GM23338 (cell line): ENCODE measurements around the gene DESI1. TPM values are rescaled to one million over a fixed set of nuclear protein-coding genes. Genes with fewer than 3 reads are reported as not detected.

Source experiments
- ATAC-seq: fragments of 200-7000 bp; cut with Tn5 transposase; 3 replicates; pipeline ENCODE4 v1.9.1; 2020
- DNase-seq: peaks from one replicate; pipeline ENCODE4 v3.0.0-alpha.2; 2015; ENCODE audit warnings: low spot score
- H2AFZ ChIP-seq: fragments of 200-600 bp; sonication (generic); 2 replicates; pipeline ENCODE4 v1.8.0; 2016; ENCODE audit warnings: antibody characterized with exemption, mild to moderate bottlenecking, moderate library complexity
- H3F3A ChIP-seq: fragments of 200-600 bp; sonication (generic); replicated peaks from 2 replicates; pipeline ENCODE4 v1.8.0; 2017; ENCODE audit warnings: antibody characterized with exemption, mixed run types, low read depth
- H3K27ac ChIP-seq: fragments of 200-600 bp; sonication (generic); 2 replicates; pipeline ENCODE4 v1.6.1; 2016; ENCODE audit warnings: low read depth
- H3K27me3 ChIP-seq: fragments of 200-600 bp; sonication (generic); 2 replicates; pipeline ENCODE4 v1.8.0; 2016; ENCODE audit warnings: mild to moderate bottlenecking, mixed run types, moderate library complexity; ENCODE audit not compliant: insufficient read depth
- H3K36me3 ChIP-seq: fragments of 200-600 bp; sonication (generic); 2 replicates; pipeline ENCODE4 v1.8.0; 2016; ENCODE audit warnings: mild to moderate bottlenecking; ENCODE audit not compliant: insufficient read depth
- H3K4me1 ChIP-seq: fragments of 200-600 bp; sonication (generic); 2 replicates; pipeline ENCODE4 v1.8.0; 2016; ENCODE audit warnings: mild to moderate bottlenecking, moderate library complexity; ENCODE audit not compliant: insufficient read depth
- H3K4me2 ChIP-seq: fragments of 200-600 bp; sonication (generic); 2 replicates; pipeline ENCODE4 v1.7.1; 2017; ENCODE audit warnings: mixed run types
- H3K4me3 ChIP-seq: fragments of 200-600 bp; sonication (generic); 2 replicates; pipeline ENCODE4 v1.6.1; 2016; ENCODE audit warnings: mixed run types
- H3K79me2 ChIP-seq: fragments of 200-600 bp; sonication (generic); replicated peaks from 2 replicates; pipeline ENCODE4 v1.8.0; 2017; ENCODE audit warnings: mild to moderate bottlenecking; ENCODE audit not compliant: insufficient read depth
- H3K9me2 ChIP-seq: fragments of 200-600 bp; sonication (generic); 2 replicates; pipeline ENCODE4 v1.8.0; 2017; ENCODE audit not compliant: insufficient read depth
- H4K20me1 ChIP-seq: fragments of 200-600 bp; sonication (generic); replicated peaks from 2 replicates; pipeline ENCODE4 v1.8.0; 2017; ENCODE audit warnings: mild to moderate bottlenecking; ENCODE audit not compliant: insufficient read depth
- H3K27ac Mint-ChIP-seq: 2 replicates; pipeline ENCODE4 v1.8.0; 2020; ENCODE audit warnings: inconsistent platforms, mild to moderate bottlenecking, moderate library complexity, mixed read lengths
- H3K27me3 Mint-ChIP-seq: 3 replicates; pipeline ENCODE4 v1.8.0; 2022; ENCODE audit warnings: low read depth, mild to moderate bottlenecking, moderate library complexity, mixed read lengths, inconsistent platforms; ENCODE audit not compliant: insufficient read depth, poor library complexity
- H3K36me3 Mint-ChIP-seq: 3 replicates; pipeline ENCODE4 v1.8.0; 2021; ENCODE audit warnings: low read depth, mild to moderate bottlenecking, inconsistent platforms, moderate library complexity, mixed read lengths
- H3K4me1 Mint-ChIP-seq: 3 replicates; pipeline ENCODE4 v1.8.0; 2020; ENCODE audit warnings: mild to moderate bottlenecking, inconsistent platforms, mixed read lengths
- H3K4me3 Mint-ChIP-seq: 3 replicates; pipeline ENCODE4 v1.8.0; 2021; ENCODE audit warnings: moderate library complexity, mild to moderate bottlenecking, inconsistent platforms, mixed read lengths
- H3K9me3 Mint-ChIP-seq: 3 replicates; pipeline ENCODE4 v1.8.0; 2020; ENCODE audit warnings: moderate library complexity, mild to moderate bottlenecking, inconsistent platforms, mixed read lengths
- CREB1 ChIP-seq: fragments of 250-450 bp; sonication (Bioruptor Pico); IDR thresholded peaks from 2 replicates; pipeline ENCODE4 v1.5.0; 2020; ENCODE audit warnings: low read depth, mild to moderate bottlenecking, moderate library complexity
- EZH2 ChIP-seq: fragments of 200-600 bp; sonication (generic); IDR thresholded peaks from one replicate; pipeline ENCODE4 v1.8.0; 2017; ENCODE audit warnings: antibody characterized with exemption, mild to moderate bottlenecking, low read depth; ENCODE audit not compliant: unreplicated experiment
- EZH2phosphoT487 ChIP-seq: fragments of 200-600 bp; sonication (generic); IDR thresholded peaks from one replicate; pipeline ENCODE4 v1.8.1; 2018; ENCODE audit warnings: antibody characterized with exemption; ENCODE audit not compliant: unreplicated experiment
- JUNB ChIP-seq: IDR thresholded peaks from one replicate; pipeline ENCODE4 v1.6.1; 2016; ENCODE audit warnings: antibody characterized with exemption; ENCODE audit not compliant: unreplicated experiment
- NANOG ChIP-seq: IDR thresholded peaks from 2 replicates; pipeline ENCODE4 v1.6.1; 2016; ENCODE audit warnings: antibody characterized with exemption, borderline replicate concordance
- POLR2AphosphoS5 ChIP-seq: IDR thresholded peaks from 2 replicates; pipeline ENCODE4 v1.6.1; 2016; ENCODE audit warnings: antibody characterized with exemption, low read depth
- STAT1 ChIP-seq: IDR thresholded peaks from one replicate; pipeline ENCODE4 v1.6.1; 2016; ENCODE audit warnings: antibody characterized with exemption; ENCODE audit not compliant: unreplicated experiment
- ZNF114 ChIP-seq: fragments of 250-450 bp; sonication (Bioruptor Pico); IDR thresholded peaks from 2 replicates; pipeline ENCODE4 v1.5.0; 2020; ENCODE audit warnings: mild to moderate bottlenecking, moderate library complexity
- ZNF331 ChIP-seq: fragments of 250-450 bp; sonication (Bioruptor Pico); IDR thresholded peaks from 2 replicates; pipeline ENCODE4 v1.5.0; 2020; ENCODE audit warnings: low read depth, mild to moderate bottlenecking, moderate library complexity
- polyA plus RNA-seq: library from polyadenylated mRNA; unstranded; fragments of >200 nt; fragmentation: Nextera tagmentation; extraction: Ambion mirVana; gene quantifications from 2 replicates; pipeline ENCODE4 v1.2.1, GENCODE V29; 2016
- total RNA-seq: library from RNA; depleted of rRNA; stranded (reverse); fragments of >200 nt; shearing (Covaris generic); gene quantifications from 2 replicates; pipeline ENCODE4 v1.2.3, GENCODE V29; 2014
- TF ChIP-seq, protein P1 (sequence below), 2 experiments: fragments of 200-600 bp in 1 of 2; sonication (generic) in 1 of 2; conservative IDR thresholded peaks; 2 replicates each; pipeline versions ENCODE4 v1.5.1 to v1.6.1; 2016 to 2017; ENCODE audit warnings: antibody characterized with exemption in 2 of 2, low read depth in 2 of 2, mild to moderate bottlenecking in 2 of 2, moderate library complexity in 1 of 2
- TF ChIP-seq, protein P2 (sequence below): IDR thresholded peaks from 2 replicates; pipeline ENCODE4 v1.6.1; 2016; ENCODE audit warnings: antibody characterized with exemption
- TF ChIP-seq, protein P3 (sequence below): IDR thresholded peaks from one replicate; pipeline ENCODE4 v1.6.1; 2018; ENCODE audit warnings: antibody characterized with exemption; ENCODE audit not compliant: unreplicated experiment

Gene DESI1
- total and polyA plus RNA-seq, 2 experiments from 2014 or later = 33.7 to 53.8 TPM

DNA sequence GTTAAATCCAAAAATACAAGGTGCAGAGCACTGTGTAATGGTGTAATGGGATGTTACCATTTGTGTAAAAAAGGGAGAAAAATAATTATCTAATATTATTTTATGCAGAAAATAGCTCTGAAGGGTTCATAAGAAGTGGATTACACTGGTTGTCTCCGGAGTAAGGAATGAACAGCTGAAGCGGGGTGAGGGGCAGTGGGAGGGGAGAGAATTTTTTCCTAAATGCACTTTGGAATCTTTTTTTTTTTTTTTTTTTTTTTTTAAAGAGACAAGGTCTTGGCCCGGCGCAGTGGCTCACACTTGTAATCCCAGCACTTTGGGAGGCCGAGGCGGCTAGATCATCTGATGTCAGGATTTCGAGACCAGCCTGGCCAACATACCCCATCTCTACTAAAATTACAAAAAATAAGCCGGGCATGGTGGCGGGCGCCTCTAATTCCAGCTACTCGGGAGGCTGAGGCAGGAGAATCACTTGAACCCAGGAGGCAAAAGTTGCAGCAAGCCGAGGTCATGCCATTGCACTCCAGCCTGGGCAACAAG lies 69.8 kb downstream of the DESI1 start:
- H3K27me3 Mint-ChIP-seq = peaks cover 2% of the 10 kb centered on the region
- Histone ChIP-seq H2AFZ (no peak overlapping the region), H3K27me3 (no peaks in the 10 kb centered on the region), H3K4me1 (no peaks in the 10 kb centered on the region), H3F3A (0 out of 2 replicates have a peak, but pooled peaks cover 5% of the 10 kb centered on the region), H4K20me1 (no peaks in the 10 kb centered on the region), H3K4me3 (no peak overlapping the region), H3K4me2 (no peak overlapping the region), H3K36me3 (no peaks in the 10 kb centered on the region), H3K79me2 (no peaks in the 10 kb centered on the region), H3K9me2 (no peaks in the 10 kb centered on the region), H3K27ac (no peak overlapping the region)
- H3K4me3 Mint-ChIP-seq = no peak overlapping the region
- no peak overlapping the region for H3K27ac Mint-ChIP-seq
- no peak for DNase-seq
- no peak for ATAC-seq
- TF ChIP-seq ZNF114 (CRISPR knock-in tag) (no peak), EZH2 (no peak), CREB1 (CRISPR knock-in tag) (no peak)
- TF ChIP-seq, protein P1, sequence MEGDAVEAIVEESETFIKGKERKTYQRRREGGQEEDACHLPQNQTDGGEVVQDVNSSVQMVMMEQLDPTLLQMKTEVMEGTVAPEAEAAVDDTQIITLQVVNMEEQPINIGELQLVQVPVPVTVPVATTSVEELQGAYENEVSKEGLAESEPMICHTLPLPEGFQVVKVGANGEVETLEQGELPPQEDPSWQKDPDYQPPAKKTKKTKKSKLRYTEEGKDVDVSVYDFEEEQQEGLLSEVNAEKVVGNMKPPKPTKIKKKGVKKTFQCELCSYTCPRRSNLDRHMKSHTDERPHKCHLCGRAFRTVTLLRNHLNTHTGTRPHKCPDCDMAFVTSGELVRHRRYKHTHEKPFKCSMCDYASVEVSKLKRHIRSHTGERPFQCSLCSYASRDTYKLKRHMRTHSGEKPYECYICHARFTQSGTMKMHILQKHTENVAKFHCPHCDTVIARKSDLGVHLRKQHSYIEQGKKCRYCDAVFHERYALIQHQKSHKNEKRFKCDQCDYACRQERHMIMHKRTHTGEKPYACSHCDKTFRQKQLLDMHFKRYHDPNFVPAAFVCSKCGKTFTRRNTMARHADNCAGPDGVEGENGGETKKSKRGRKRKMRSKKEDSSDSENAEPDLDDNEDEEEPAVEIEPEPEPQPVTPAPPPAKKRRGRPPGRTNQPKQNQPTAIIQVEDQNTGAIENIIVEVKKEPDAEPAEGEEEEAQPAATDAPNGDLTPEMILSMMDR (conservative IDR thresholded peaks at IDR 0.05; ENCODE audit: low read depth in 2 of 2) = no peak
- H3K4me1 Mint-ChIP-seq = peaks cover 7% of the 10 kb centered on the region
- no peaks in the 10 kb centered on the region for H3K36me3 Mint-ChIP-seq
- no peaks in the 10 kb centered on the region for H3K9me3 Mint-ChIP-seq

DNA sequence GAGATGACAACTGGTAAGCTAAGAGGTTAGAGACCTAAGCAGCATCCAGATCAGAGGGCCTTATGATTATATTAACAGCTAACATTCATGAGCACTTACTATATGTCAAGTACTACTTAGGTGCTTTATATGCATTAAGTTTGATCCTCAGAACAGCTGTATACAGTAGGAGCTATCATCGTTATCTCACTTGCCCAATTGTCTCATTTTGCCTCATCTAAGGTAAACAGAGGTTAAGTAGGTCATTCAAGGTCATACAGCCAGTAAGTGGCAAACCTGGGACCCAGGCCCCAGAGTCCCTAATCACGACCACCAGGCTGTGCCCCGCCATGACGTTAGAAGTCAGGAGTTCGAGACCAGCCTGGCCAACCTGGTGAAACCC lies 72.0 kb downstream of the DESI1 start:
- no peaks in the 10 kb centered on the region; the same call in 2 of the 3 replicates for H3K9me3 Mint-ChIP-seq
- H3K27me3 Mint-ChIP-seq = peaks cover 5% of the 10 kb centered on the region
- Histone ChIP-seq H4K20me1 (no peaks in the 10 kb centered on the region), H3K9me2 (no peaks in the 10 kb centered on the region), H3K36me3 (no peaks in the 10 kb centered on the region), H3K27ac (no peak overlapping the region), H3K79me2 (peaks cover 3% of the 10 kb centered on the region), H3K4me1 (peaks cover 7% of the 10 kb centered on the region; the same call in 1 of the 2 replicates), H3F3A (0 out of 2 replicates have a peak, but pooled peaks cover 13% of the 10 kb centered on the region), H3K27me3 (no peaks in the 10 kb centered on the region), H3K4me3 (no peak overlapping the region), H3K4me2 (no peak overlapping the region), H2AFZ (no peak overlapping the region)
- peaks cover 13% of the 10 kb centered on the region for H3K4me1 Mint-ChIP-seq
- H3K27ac Mint-ChIP-seq = no peak overlapping the region
- no peak for DNase-seq
- no peak for ATAC-seq
- H3K36me3 Mint-ChIP-seq = no peaks in the 10 kb centered on the region
- H3K4me3 Mint-ChIP-seq = no peak overlapping the region
- TF ChIP-seq ZNF331 (CRISPR knock-in tag) (no peak), CREB1 (CRISPR knock-in tag) (no peak), EZH2phosphoT487 (no peak), POLR2AphosphoS5 (no peak), JUNB (no peak), EZH2 (no peak), STAT1 (no peak), NANOG (no peak), ZNF114 (CRISPR knock-in tag) (no peak)
- TF ChIP-seq, protein P1 (conservative IDR thresholded peaks at IDR 0.05; ENCODE audit: low read depth in 2 of 2) = no peak
- TF ChIP-seq, protein P2, sequence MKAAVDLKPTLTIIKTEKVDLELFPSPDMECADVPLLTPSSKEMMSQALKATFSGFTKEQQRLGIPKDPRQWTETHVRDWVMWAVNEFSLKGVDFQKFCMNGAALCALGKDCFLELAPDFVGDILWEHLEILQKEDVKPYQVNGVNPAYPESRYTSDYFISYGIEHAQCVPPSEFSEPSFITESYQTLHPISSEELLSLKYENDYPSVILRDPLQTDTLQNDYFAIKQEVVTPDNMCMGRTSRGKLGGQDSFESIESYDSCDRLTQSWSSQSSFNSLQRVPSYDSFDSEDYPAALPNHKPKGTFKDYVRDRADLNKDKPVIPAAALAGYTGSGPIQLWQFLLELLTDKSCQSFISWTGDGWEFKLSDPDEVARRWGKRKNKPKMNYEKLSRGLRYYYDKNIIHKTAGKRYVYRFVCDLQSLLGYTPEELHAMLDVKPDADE = no peak
- TF ChIP-seq, protein P3, sequence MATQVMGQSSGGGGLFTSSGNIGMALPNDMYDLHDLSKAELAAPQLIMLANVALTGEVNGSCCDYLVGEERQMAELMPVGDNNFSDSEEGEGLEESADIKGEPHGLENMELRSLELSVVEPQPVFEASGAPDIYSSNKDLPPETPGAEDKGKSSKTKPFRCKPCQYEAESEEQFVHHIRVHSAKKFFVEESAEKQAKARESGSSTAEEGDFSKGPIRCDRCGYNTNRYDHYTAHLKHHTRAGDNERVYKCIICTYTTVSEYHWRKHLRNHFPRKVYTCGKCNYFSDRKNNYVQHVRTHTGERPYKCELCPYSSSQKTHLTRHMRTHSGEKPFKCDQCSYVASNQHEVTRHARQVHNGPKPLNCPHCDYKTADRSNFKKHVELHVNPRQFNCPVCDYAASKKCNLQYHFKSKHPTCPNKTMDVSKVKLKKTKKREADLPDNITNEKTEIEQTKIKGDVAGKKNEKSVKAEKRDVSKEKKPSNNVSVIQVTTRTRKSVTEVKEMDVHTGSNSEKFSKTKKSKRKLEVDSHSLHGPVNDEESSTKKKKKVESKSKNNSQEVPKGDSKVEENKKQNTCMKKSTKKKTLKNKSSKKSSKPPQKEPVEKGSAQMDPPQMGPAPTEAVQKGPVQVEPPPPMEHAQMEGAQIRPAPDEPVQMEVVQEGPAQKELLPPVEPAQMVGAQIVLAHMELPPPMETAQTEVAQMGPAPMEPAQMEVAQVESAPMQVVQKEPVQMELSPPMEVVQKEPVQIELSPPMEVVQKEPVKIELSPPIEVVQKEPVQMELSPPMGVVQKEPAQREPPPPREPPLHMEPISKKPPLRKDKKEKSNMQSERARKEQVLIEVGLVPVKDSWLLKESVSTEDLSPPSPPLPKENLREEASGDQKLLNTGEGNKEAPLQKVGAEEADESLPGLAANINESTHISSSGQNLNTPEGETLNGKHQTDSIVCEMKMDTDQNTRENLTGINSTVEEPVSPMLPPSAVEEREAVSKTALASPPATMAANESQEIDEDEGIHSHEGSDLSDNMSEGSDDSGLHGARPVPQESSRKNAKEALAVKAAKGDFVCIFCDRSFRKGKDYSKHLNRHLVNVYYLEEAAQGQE = no peak
